Left lobe of liver (tissue), 2 donors: ENCODE results near the gene KIF5A. TPM values are rescaled to one million over a fixed set of nuclear protein-coding genes. Genes with fewer than 3 reads are reported as not detected.
"Not testable (repeated sequence)": the region's sequence is repeated elsewhere in the genome, so short reads cannot be mapped to it uniquely, and the experiment has no call there.

Experiments used
- ATAC-seq: fragments of 200-7000 bp; cut with Tn5 transposase; one replicate; pipeline ENCODE4 v1.9.1; 2020; ENCODE audit warnings: mild to moderate bottlenecking, moderate library complexity
- DNase-seq: peaks from one replicate; pipeline ENCODE4 v3.0.0-alpha.2; 2020; ENCODE audit warnings: low spot score
- total RNA-seq: library from RNA; stranded (reverse); gene quantifications from one replicate; pipeline ENCODE4 v1.2.1, GENCODE V29; 2021
- donor health status: DM: no; HTN: no; CAD: no; lungs with moderate emphysema.
- donor health status: DM: no; HTN: yes; CAD: no.

KIF5A gene
- 0.05 TPM for total RNA-seq

GRCh38 chr12:57549909-57550640, at the start of gene KIF5A:
Gene KIF5A, plus strand, starts transcription at chr12:57550044. Its CDS starts 228 bp downstream, at chr12:57550272.
- no peak for DNase-seq
- no peak for ATAC-seq

- ATAC-seq (no peak), DNase-seq (no peak)
Measured at GRCh38 chr12:57500213-57500612, 49.6 kb upstream of the KIF5A start.

GRCh38 chr12:57502311-57502969, 47.4 kb upstream of the KIF5A start:
- not testable (repeated sequence) for ATAC-seq, DNase-seq

GRCh38 chr12:57506541-57506940, 43.3 kb upstream of the KIF5A start:
- ATAC-seq, DNase-seq: not testable (repeated sequence)

GRCh38 chr12:57507796-57508195, 42.0 kb upstream of the KIF5A start:
- not testable (repeated sequence) for DNase-seq, ATAC-seq

- DNase-seq = no peak
Measured at GRCh38 chr12:57511161-57511560, 38.7 kb upstream of the KIF5A start.

GRCh38 chr12:57511588-57512325, 38.1 kb upstream of the KIF5A start:
- ATAC-seq (peak; percentile 19), DNase-seq (no peak)

More at GRCh38 chr12:57511161-57511560, 38.7 kb upstream of the KIF5A start:
- ATAC-seq = no peak

GRCh38 chr12:57512665-57513064, 37.2 kb upstream of the KIF5A start:
- DNase-seq = no peak
- no peak for ATAC-seq

- ATAC-seq (no peak), DNase-seq (no peak)
Measured at GRCh38 chr12:57513266-57513665, 36.6 kb upstream of the KIF5A start.

GRCh38 chr12:57513677-57514076, 36.2 kb upstream of the KIF5A start:
- ATAC-seq, DNase-seq: not testable (repeated sequence)

- not testable (repeated sequence) for DNase-seq, ATAC-seq
Measured at GRCh38 chr12:57514246-57514645, 35.6 kb upstream of the KIF5A start.

GRCh38 chr12:57514720-57515407, 35.0 kb upstream of the KIF5A start:
- no peak for DNase-seq
- no peak for ATAC-seq

- DNase-seq (no peak), ATAC-seq (no peak)
Measured at GRCh38 chr12:57515408-57515933, 34.4 kb upstream of the KIF5A start.

- ATAC-seq = no peak
- no peak for DNase-seq
Measured at GRCh38 chr12:57515934-57516541, 33.8 kb upstream of the KIF5A start.

GRCh38 chr12:57516617-57517153, 33.2 kb upstream of the KIF5A start:
- ATAC-seq = no peak
- DNase-seq = no peak

- DNase-seq (no peak), ATAC-seq (no peak)
Measured at GRCh38 chr12:57517187-57517586, 32.7 kb upstream of the KIF5A start.

GRCh38 chr12:57517718-57518117, 32.1 kb upstream of the KIF5A start:
- ATAC-seq, DNase-seq: not testable (repeated sequence)

GRCh38 chr12:57518176-57518919, 31.5 kb upstream of the KIF5A start:
- no peak for ATAC-seq
- no peak for DNase-seq
